VCaP (cell line): ENCODE data around the gene DUSP8.
"Not testable (repeated sequence)": the region's sequence is repeated elsewhere in the genome, so short reads cannot be mapped to it uniquely, and the experiment has no call there.

ENCODE experiments used
- H3K27ac ChIP-seq: fragments of 450-650 bp; 2 replicates; pipeline ENCODE4 v1.5.1; 2017
- CTCF ChIP-seq: fragments of 450-650 bp; conservative IDR thresholded peaks from 2 replicates; pipeline ENCODE4 v1.5.1; 2017; ENCODE audit warnings: mild to moderate bottlenecking, moderate library complexity

The DUSP8 gene

DNA sequence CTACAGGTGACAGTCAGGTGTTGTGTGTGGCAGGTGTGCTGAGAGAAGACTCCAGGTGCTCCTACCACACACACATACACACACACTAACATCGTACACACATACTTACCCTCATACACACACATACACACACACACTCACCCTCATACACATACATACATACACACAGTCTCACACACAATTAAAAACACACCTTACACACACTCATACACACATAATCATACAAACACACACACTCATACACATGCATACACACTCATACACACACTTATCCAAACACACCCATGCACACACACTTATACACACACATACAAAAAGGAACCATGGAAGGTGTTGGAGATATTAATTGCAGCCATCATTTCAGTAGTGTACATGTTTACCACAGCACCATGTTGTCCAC lies 31.6 kb upstream of the DUSP8 start:
- no peak for TF ChIP-seq CTCF
- no peak overlapping the region for H3K27ac ChIP-seq

GRCh38 chr11:1601663-1602062 lies 29.6 kb upstream of the DUSP8 start:
- H3K27ac ChIP-seq: not testable (repeated sequence)

DNA sequence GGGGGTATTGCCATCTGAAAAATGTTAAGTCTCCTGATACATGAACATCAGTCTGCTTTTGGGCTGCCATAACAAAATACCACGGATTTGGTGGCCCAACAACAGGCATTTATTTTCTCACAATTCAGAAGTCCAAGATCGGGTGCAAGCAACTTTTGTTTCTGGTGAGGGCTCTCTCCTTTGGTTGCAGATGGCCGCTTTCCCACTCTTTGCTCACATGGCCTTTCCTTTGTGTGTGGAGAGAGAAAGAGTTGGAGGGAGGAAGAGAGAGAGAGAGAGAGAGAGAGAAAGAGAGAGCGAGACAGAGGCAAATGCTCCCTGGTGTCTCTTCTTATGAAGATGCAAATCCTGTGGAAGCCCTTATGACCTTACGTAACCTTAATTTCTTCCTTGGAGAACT lies 28.6 kb upstream of the DUSP8 start:
- no peak overlapping the region for H3K27ac ChIP-seq
- no peak for TF ChIP-seq CTCF

GRCh38 chr11:1598816-1599215 lies 26.7 kb upstream of the DUSP8 start:
- H3K27ac ChIP-seq: no peak overlapping the region
- TF ChIP-seq CTCF: no peak

DNA sequence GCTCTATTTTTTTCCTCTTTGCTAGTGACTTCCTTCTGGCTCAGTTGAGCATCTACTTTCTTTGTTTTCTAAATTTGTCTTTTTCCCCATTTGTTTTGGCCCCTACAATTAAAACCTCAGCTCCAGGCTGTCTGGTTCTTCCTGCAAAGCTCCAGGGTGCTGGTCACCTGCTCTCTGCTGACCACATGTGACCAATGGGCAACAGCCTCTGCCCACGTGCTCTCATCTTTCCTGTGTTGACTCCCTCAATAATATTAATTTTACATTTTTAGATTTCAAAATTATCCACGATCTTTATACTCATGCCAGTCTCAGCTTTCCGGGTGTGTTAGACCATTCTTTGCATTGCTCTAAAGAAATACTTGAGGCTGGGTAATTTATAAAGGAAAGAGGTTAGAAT lies 26.3 kb upstream of the DUSP8 start:
- not testable (repeated sequence) for H3K27ac ChIP-seq

DNA sequence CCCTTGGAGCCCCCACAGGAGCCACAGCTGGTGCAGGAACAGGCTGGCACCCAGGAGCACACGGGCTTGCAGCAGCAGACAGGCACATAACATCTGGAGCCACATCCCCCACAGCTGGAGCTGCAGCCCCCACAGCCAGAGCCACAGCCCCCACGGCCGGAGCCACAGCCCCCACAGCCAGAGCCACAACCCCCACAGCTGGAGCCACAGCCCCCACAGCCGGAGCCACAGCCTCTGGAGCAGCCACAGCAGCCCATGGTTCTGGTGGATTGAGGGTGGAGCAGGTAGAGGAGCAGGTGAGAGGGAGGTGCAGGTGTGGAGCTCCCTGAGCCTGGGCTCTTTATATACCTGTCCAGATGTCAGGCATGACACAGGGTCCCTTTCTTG lies 25.9 kb upstream of the DUSP8 start, which contains the start of gene KRTAP5-2:
KRTAP5-2 (minus strand) TSS at position 301 of the 387 bp plus-strand sequence; CDS start at position 257, 44 bp downstream.
- TF ChIP-seq CTCF: no peak
- no peak within 1 kb of the TSS for H3K27ac ChIP-seq

DNA sequence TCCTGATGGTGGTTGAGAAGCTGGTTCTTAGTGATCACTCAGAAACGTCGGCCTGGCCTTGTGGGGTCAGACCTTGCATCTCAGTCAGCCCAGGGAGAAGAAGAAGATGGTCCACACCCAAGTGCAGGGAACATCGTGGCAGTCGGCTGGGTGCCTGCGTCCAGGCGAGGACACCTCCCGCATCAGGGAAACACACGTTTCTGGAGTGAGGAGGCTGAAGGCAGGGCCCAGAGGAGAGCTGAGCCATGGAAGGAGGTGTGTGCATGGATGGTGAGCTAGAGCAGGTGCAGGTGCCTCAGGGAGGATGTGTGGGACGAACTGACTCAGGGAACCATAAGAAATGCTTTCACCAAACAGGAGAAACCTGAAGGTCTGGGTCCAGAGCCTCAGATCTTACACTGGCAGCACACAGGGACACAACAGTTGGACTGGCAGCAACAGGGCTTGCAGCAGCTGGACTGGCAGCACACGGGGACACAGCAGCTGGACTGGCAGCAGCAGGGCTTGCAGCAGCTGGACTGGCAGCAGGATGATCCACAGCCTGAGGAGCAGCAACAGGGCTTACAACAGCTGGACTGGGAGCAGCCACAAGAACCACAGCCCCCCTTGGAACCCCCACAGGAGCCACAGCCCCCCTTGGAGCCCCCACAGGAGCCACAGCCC lies 25.4 kb upstream of the DUSP8 start:
- H3K27ac ChIP-seq: no peak overlapping the region
- no peak for TF ChIP-seq CTCF

DNA sequence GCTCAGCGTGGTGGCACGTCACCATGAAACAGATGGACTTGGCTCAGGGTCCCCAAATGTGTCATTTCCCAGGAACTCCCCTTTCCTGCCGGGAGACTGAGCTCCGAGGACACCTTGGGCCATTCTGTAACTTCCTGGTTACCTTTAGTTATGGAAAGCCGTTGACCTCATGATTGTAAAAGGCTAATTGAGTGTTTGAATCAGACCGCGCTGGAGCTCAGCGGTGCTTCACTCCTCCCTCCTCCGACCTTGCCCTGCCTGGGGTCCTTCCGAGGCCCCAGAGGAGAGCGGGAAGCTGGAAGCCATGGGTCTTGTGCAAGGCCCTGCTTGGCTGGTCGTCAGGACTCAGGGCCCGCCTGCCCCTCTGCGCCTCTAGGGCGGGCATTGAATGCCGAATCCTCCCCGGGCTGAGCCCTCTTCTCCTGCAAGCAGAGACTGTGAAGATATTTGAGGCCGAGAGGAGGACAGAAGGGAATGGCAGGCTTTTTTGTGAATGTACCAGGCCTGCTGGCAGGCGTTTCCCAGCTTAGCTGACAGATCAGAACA lies 24.6 kb upstream of the DUSP8 start:
- H3K27ac ChIP-seq: not testable (repeated sequence)

DNA sequence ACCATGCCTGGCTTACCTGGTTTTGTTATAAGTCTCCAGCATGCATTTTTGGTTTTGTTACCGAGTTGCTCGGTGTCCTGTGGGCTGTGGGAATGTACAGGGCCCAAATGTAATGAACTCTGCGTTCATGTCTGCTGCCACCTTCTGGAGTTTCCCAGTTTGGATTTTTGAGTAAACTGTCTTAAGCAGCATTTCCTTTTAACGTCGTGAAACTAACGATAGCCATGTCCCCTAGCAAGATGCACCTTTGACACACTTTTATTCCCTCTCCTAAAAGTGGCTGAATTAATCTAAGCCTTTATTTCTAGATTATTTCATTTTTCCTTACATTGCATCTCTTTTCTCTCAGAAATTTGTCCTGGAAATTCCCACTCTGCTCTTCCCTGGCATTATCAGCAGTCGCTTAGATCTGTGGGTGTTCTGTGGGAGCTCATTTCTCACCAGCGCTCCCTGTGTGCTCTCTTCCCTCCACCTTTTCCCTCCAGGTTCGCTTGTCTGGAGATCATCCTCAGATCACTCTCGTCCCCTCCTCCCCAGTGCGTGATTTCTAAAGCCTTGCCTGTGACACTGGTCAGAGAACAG lies 24.0 kb upstream of the DUSP8 start:
- not testable (repeated sequence) for H3K27ac ChIP-seq

GRCh38 chr11:1592628-1593027 lies 20.6 kb upstream of the DUSP8 start:
- H3K27ac ChIP-seq: no peak overlapping the region
- no peak for TF ChIP-seq CTCF
